CD4-positive, alpha-beta T cell (primary cell): Measurements from ENCODE around the gene PBXIP1. TPM values are rescaled to one million over a fixed set of nuclear protein-coding genes. Genes with fewer than 3 reads are reported as not detected.

Experiments
- ATAC-seq: fragments of 200-7000 bp; cut with Tn5 transposase; one replicate; pipeline ENCODE4 v1.10.0; 2022; ENCODE audit warnings: mild to moderate bottlenecking; ENCODE audit not compliant: poor library complexity
- CTCF ChIA-PET: fragments of 350-600 bp; sonication (Branson Sonifier 250); formaldehyde crosslinking; loops from one replicate; lab custom pipeline; 2021; ENCODE audit warnings: antibody characterized with exemption, inconsistent platforms; lab: Charles Lee
- POLR2A ChIA-PET: fragments of 350-600 bp; sonication (Branson Sonifier 250); formaldehyde crosslinking; loops from one replicate; lab custom pipeline; 2021; ENCODE audit warnings: antibody characterized with exemption, inconsistent platforms; lab: Charles Lee
- DNase-seq, 14 experiments: peaks; one replicate each; pipeline ENCODE4 v3.0.0-alpha.2; 2013 to 2020; ENCODE audit warnings: mixed read lengths in 2 of 14
- H3K27ac ChIP-seq, 2 donors: one replicate each; pipeline versions ENCODE4 v1.5.1 to v1.7.0; 2013; ENCODE audit warnings: low read length in 2 of 2, low read depth in 1 of 2, mild to moderate bottlenecking in 1 of 2
- H3K27me3 ChIP-seq, 2 experiments: 1 replicate in 1 of 2; 2 replicates in 1 of 2; pipeline versions ENCODE4 v1.6.1 to v1.7.0; 2013; ENCODE audit warnings: low read length in 2 of 2, control low read depth in 1 of 2, mild to moderate bottlenecking in 1 of 2, moderate library complexity in 1 of 2; ENCODE audit not compliant: insufficient read depth in 2 of 2, control insufficient read depth in 1 of 2
- H3K36me3 ChIP-seq: one replicate; pipeline ENCODE4 v1.6.1; 2013; ENCODE audit warnings: low read length, control low read depth; ENCODE audit not compliant: insufficient read depth
- H3K4me1 ChIP-seq: one replicate; pipeline ENCODE4 v1.6.1; 2013; ENCODE audit warnings: low read length, control low read depth; ENCODE audit not compliant: insufficient read depth
- H3K4me3 ChIP-seq: one replicate; pipeline ENCODE4 v1.5.1; 2013; ENCODE audit warnings: mild to moderate bottlenecking, low read length, moderate library complexity
- H3K9me3 ChIP-seq, 2 experiments: 1 replicate in 1 of 2; 2 replicates in 1 of 2; pipeline versions ENCODE4 v1.6.1 to v1.7.0; 2013; ENCODE audit warnings: low read length in 2 of 2, mild to moderate bottlenecking in 2 of 2, control low read depth in 1 of 2, moderate library complexity in 1 of 2; ENCODE audit not compliant: control insufficient read depth in 1 of 2, insufficient read depth in 1 of 2
- H3K27ac Mint-ChIP-seq: one replicate; pipeline ENCODE4 v1.8.0; 2020; ENCODE audit warnings: mixed read lengths
- H3K27me3 Mint-ChIP-seq: one replicate; pipeline ENCODE4 v1.8.0; 2021; ENCODE audit warnings: mixed read lengths
- H3K36me3 Mint-ChIP-seq: one replicate; pipeline ENCODE4 v1.8.0; 2021; ENCODE audit warnings: low read depth, mixed read lengths
- H3K4me1 Mint-ChIP-seq: one replicate; pipeline ENCODE4 v1.8.0; 2021; ENCODE audit warnings: low read depth, mixed read lengths
- H3K4me3 Mint-ChIP-seq: one replicate; pipeline ENCODE4 v1.8.0; 2020; ENCODE audit warnings: mild to moderate bottlenecking, mixed read lengths
- H3K9me3 Mint-ChIP-seq: one replicate; pipeline ENCODE4 v1.8.0; 2020; ENCODE audit warnings: mixed read lengths
- intact Hi-C, 2 experiments: fragments of 100-400 bp; cut with DNase I in 1 of 2; cut with micrococcal nuclease in 1 of 2; formaldehyde crosslinking; loops; one replicate each; pipeline versions ENCODE4 v1.15.1 to v1.9.0; 2023 to 2025; cut with DNase I, micrococcal nuclease
- microRNA-seq: library from miRNA; unstranded; fragments of <30 nt; microRNA quantifications from one replicate; pipeline ENCODE4 v1.2.0, GENCODE V29; 2021; ENCODE audit warnings: borderline microRNAs expressed, borderline replicate concordance
- total RNA-seq, 174 experiments: library from RNA in 2 of 174; stranded (reverse) in 2 of 174; gene quantifications; one replicate each; pipeline ENCODE4 v1.2.3 and lab custom pipeline; 2021 to 2026
- TF ChIP-seq, protein P1 (sequence below): fragments of 200-600 bp; IDR thresholded peaks from one replicate; pipeline ENCODE4 v1.8.0; 2022; ENCODE audit warnings: antibody characterized with exemption, mild to moderate bottlenecking

Gene PBXIP1
- total RNA-seq, 2 experiments from 2014 or later, result 434 to 440 TPM

- DNase-seq (no peak), ATAC-seq (no peak)
- Mint-ChIP-seq H3K36me3 (no peaks in the 10 kb centered on the region), H3K9me3 (no peaks in the 10 kb centered on the region), H3K27me3 (no peaks in the 10 kb centered on the region), H3K4me1 (no peaks in the 10 kb centered on the region), H3K4me3 (no peak overlapping the region), H3K27ac (no peak overlapping the region)
- H3K9me3 ChIP-seq, result no peaks in the 10 kb centered on the region
- intact Hi-C loops, result no loop called here
- H3K4me1 ChIP-seq, result no peaks in the 10 kb centered on the region
- peaks cover 0 to 2% of the 10 kb centered on the region in 2 experiments for H3K27me3 ChIP-seq
- no peaks in the 10 kb centered on the region for H3K36me3 ChIP-seq
- no peak overlapping the region for H3K27ac ChIP-seq
- POLR2A ChIA-PET, result no interaction called here
- TF ChIP-seq, protein P1, sequence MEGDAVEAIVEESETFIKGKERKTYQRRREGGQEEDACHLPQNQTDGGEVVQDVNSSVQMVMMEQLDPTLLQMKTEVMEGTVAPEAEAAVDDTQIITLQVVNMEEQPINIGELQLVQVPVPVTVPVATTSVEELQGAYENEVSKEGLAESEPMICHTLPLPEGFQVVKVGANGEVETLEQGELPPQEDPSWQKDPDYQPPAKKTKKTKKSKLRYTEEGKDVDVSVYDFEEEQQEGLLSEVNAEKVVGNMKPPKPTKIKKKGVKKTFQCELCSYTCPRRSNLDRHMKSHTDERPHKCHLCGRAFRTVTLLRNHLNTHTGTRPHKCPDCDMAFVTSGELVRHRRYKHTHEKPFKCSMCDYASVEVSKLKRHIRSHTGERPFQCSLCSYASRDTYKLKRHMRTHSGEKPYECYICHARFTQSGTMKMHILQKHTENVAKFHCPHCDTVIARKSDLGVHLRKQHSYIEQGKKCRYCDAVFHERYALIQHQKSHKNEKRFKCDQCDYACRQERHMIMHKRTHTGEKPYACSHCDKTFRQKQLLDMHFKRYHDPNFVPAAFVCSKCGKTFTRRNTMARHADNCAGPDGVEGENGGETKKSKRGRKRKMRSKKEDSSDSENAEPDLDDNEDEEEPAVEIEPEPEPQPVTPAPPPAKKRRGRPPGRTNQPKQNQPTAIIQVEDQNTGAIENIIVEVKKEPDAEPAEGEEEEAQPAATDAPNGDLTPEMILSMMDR, result no peak
- CTCF ChIA-PET, result no interaction called here
- H3K4me3 ChIP-seq, result no peak overlapping the region
Measured at GRCh38 chr1:154899041-154899440, 56.9 kb downstream of the PBXIP1 start.

- intact Hi-C loops, result no loop called here
- no peaks in the 10 kb centered on the region for H3K4me1 ChIP-seq
- ATAC-seq, result no peak
- Mint-ChIP-seq H3K9me3 (no peaks in the 10 kb centered on the region), H3K27ac (no peak overlapping the region), H3K36me3 (no peaks in the 10 kb centered on the region), H3K4me3 (no peak overlapping the region), H3K27me3 (no peaks in the 10 kb centered on the region), H3K4me1 (no peaks in the 10 kb centered on the region)
- TF ChIP-seq, protein P1, result no peak
- H3K9me3 ChIP-seq, result no peaks in the 10 kb centered on the region
- H3K36me3 ChIP-seq, result no peaks in the 10 kb centered on the region
- no peak overlapping the region for H3K4me3 ChIP-seq
- POLR2A ChIA-PET, result no interaction called here
- DNase-seq, result no peak
- peaks cover 0 to 2% of the 10 kb centered on the region in 2 experiments for H3K27me3 ChIP-seq
- CTCF ChIA-PET, result interaction anchor here (0.9 kb wide), 1 partner anchor 242 kb away, joined by 3 read pairs; no protein-coding TSS in a partner anchor
- H3K27ac ChIP-seq, result no peak overlapping the region
Measured at GRCh38 chr1:154896771-154897286, 59.1 kb downstream of the PBXIP1 start.

DNA sequence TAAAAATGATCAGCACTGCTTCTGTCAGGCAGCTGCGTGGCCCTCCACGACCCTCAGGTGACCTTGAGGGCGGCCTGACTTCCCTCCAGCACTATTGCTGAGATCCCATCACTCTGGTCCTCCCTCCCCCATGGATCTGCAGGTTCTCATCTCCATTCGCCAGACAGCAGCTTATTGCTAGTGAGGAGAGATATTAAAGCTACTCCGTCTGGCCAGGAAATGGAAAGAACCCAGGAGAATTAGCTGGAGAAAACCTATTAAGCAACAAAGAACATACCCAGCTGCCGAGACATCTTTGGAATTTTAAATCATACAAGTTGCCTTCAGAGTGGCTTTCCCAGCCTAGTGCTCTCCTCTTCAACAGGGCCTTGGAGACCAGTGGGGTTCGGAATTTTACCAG, 60.1 kb downstream of the PBXIP1 start:
- no peaks in the 10 kb centered on the region for H3K4me1 Mint-ChIP-seq
- no peaks in the 10 kb centered on the region for H3K9me3 Mint-ChIP-seq
- no peak overlapping the region for H3K27ac Mint-ChIP-seq
- Histone ChIP-seq H3K27ac (no peak overlapping the region), H3K4me1 (no peaks in the 10 kb centered on the region), H3K27me3 (peaks cover 0 to 2% of the 10 kb centered on the region in 2 experiments), H3K9me3 (no peaks in the 10 kb centered on the region), H3K36me3 (no peaks in the 10 kb centered on the region), H3K4me3 (no peak overlapping the region)
- ChIA-PET POLR2A (interaction anchor here (0.6 kb wide), 1 partner anchor 205 kb away, joined by 3 read pairs; no protein-coding TSS in a partner anchor), CTCF (no interaction called here)
- H3K36me3 Mint-ChIP-seq, result no peaks in the 10 kb centered on the region
- ATAC-seq, result no peak
- H3K4me3 Mint-ChIP-seq, result no peak overlapping the region
- no peaks in the 10 kb centered on the region for H3K27me3 Mint-ChIP-seq
- no peak for DNase-seq
- TF ChIP-seq, protein P1, result no peak
- intact Hi-C loops, result no loop called here

Small RNA genes lying within 50 kb of the gene (microRNA-seq; reads per million reads assigned to microRNA genes)
- gene MIR4258, result not detected

Other genes starting within 250 kb of the PBXIP1 start
- gene KCNN3, start 85.8 kb downstream of the PBXIP1 start, total RNA-seq, result not detected
- gene PMVK, start 19.4 kb downstream of the PBXIP1 start, total RNA-seq, result 1 to 10 TPM; 6.6 to 7.4 TPM
- gene PYGO2, start 5.7 kb upstream of the PBXIP1 start, total RNA-seq, result 10 to 100 TPM; 30.3 to 32.8 TPM
- gene SHC1, start 14.6 kb upstream of the PBXIP1 start, total RNA-seq, result 10 to 100 TPM; 59.9 to 60.0 TPM
- gene CKS1B, start 18.6 kb upstream of the PBXIP1 start, total RNA-seq, result 1 to 10 TPM; 1.4 to 3.9 TPM
- gene FLAD1, start 27.2 kb upstream of the PBXIP1 start, total RNA-seq, result 10 to 100 TPM; 16.7 to 19.4 TPM
- not detected for gene LENEP, start 37.5 kb upstream of the PBXIP1 start, total RNA-seq
- 10 to 100 TPM; 22.8 to 25.1 TPM for gene ZBTB7B, start 46.7 kb upstream of the PBXIP1 start, total RNA-seq
- gene DCST2, start 77.7 kb upstream of the PBXIP1 start, total RNA-seq, result 1 to 10 TPM; 1.4 to 2.2 TPM
- under 1 TPM; 0.33 to 0.39 TPM for gene DCST1, start 77.7 kb upstream of the PBXIP1 start, total RNA-seq
- 10 to 100 TPM; 17.2 to 20.1 TPM for gene ADAM15, start 95.2 kb upstream of the PBXIP1 start, total RNA-seq
- gene EFNA4, start 107.6 kb upstream of the PBXIP1 start, total RNA-seq, result 1 to 10 TPM; 2.4 to 3.3 TPM
- gene EFNA3, start 122.7 kb upstream of the PBXIP1 start, total RNA-seq, result under 1 TPM; 0.22 to 0.47 TPM
- gene EFNA1, start 171.8 kb upstream of the PBXIP1 start, total RNA-seq, result 1 to 10 TPM; 4.2 to 5.9 TPM
- 10 to 100 TPM; 10.2 to 12.5 TPM for gene SLC50A1, start 179.8 kb upstream of the PBXIP1 start, total RNA-seq
- gene DPM3, start 184.4 kb upstream of the PBXIP1 start, total RNA-seq, result 10 to 100 TPM; 17.6 to 20.5 TPM
- 10 to 100 TPM; 77.8 TPM for gene KRTCAP2, start 217.2 kb upstream of the PBXIP1 start, total RNA-seq
- gene TRIM46, start 217.8 kb upstream of the PBXIP1 start, total RNA-seq, result 1 to 10 TPM; 2.9 to 3.0 TPM